GM18498 (cell line): ENCODE measurements around the gene THEMIS.
"Not testable (repeated sequence)": the region's sequence is repeated elsewhere in the genome, so short reads cannot be mapped to it uniquely, and the experiment has no call there.

ENCODE experiments used
- ATAC-seq: cut with Tn5 transposase; IDR thresholded peaks from one replicate; pipeline ENCODE4 v1.9.1; 2021; ENCODE audit warnings: mild to moderate bottlenecking, moderate library complexity; ENCODE audit not compliant: unreplicated experiment

The THEMIS gene

DNA sequence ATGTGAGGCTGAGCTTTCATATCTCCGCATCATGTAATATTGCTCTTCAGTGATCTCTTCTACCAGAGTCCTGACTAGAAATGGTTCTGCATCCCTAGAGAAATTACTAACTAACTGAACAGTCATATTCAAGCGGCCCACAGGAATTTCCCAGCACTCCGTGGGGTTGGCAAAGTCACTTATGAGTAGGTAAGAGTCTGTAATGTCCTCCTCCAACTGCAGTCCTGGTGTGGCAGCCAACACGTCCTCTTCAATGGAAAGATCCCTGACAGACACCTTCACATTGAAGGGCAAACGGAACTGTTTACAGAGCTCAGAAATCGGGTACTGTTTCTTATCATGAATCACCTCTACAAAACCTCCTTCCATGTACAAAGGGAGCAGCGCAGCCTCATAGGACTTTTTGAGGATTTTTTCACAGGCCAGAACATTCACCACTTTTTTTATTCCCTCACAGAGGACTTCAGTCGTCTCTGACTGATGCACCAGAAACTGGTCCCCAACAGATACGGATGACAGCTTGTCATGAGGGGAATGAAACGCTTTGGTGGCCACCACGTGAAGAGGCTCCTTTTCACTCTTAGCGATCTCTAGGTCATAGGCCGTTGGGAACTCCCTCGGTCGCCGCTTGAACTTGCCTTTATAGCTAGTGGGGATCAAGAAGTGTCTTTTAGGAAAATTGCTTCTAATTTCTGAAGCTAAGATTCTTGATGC, 87.7 kb downstream of the THEMIS start:
- ATAC-seq = no peak

DNA sequence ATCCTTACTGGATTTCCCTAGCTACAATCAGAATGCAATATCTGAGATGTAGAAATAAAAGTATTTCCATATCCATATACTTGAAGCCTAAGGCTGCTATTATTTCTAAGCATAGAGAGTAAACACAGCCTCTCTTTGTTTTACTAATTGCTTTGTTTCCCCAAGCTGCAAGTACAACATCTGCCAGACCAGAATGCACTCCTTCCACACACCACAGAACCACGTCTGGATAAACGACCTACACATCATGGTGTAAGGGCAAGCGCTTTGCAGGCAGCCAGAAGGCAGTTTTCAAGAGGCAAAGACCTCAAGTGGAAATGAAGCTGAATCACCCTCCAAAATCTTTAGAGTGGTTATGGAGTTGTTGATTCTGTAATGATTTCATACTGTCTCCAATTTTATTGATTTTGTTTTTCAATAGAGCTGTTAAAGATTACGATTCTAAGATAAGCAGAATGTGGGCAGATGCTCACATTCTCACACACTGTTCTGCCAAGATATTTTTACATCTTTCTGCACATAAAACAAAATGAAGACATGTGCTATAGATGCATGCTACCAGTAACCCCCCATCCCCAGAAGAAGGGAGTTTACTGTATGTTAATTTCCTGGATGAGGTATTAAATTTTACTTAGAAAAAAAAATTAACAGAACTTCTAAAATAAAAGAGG, 88.8 kb downstream of the THEMIS start:
- no peak for ATAC-seq

DNA sequence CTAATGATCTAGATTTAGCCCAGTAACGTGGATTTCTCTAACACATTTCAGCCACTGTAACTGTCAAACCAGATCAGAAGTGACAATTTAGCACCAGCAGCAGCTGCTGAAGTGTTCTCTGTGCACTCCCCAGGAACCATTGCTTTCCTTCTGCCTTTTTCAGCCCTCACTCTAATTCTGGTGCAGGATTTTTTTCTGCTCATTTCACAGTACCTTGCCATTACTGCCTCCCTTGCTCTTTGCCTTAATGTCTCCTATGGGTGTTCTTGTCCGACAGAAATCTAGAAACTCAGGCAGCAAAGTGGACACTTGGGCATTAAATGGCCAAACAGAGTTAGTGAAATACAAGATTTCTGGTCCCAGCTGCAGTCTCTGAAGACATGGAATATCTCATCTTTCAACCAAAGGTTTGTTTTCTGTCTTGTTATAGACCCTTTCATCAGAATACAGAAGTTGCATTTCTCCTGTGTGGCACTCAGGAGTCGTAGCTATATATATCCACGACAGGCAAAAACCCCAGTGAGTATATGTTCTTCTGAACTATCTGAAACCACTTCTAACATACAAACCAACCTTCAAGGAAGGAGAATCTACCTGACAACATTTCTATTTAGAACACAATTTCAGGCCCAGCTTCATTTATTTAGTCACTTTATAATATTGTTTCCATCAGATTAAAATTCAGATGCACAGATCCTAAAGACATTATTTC, 92.9 kb downstream of the THEMIS start:
- no peak for ATAC-seq

- no peak for ATAC-seq
Measured at GRCh38 chr6:127796713-127797112, 104.1 kb downstream of the THEMIS start.

DNA sequence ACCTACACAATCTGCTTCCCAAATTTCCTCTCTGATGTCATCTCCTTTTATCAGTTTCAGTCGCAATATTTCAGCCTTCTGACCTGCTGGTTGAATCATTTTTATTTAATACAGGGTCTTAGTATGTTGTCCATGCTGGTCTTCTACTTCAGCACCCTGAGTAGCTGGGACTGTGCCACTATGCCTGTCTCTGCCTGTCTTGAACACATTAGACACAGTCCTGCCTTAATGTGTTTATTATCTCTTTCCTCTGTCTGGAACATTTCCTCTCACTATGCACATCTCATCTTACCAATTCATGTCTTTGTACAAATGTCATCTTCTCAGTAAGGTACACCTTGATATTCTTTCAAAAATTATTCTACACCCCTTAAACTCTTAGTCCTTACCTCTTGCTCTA, 106.5 kb downstream of the THEMIS start:
- ATAC-seq = no peak

GRCh38 chr6:127793396-127793795, 107.5 kb downstream of the THEMIS start:
- ATAC-seq = no peak

- no peak for ATAC-seq
Measured at GRCh38 chr6:127792616-127793015, 108.2 kb downstream of the THEMIS start.

DNA sequence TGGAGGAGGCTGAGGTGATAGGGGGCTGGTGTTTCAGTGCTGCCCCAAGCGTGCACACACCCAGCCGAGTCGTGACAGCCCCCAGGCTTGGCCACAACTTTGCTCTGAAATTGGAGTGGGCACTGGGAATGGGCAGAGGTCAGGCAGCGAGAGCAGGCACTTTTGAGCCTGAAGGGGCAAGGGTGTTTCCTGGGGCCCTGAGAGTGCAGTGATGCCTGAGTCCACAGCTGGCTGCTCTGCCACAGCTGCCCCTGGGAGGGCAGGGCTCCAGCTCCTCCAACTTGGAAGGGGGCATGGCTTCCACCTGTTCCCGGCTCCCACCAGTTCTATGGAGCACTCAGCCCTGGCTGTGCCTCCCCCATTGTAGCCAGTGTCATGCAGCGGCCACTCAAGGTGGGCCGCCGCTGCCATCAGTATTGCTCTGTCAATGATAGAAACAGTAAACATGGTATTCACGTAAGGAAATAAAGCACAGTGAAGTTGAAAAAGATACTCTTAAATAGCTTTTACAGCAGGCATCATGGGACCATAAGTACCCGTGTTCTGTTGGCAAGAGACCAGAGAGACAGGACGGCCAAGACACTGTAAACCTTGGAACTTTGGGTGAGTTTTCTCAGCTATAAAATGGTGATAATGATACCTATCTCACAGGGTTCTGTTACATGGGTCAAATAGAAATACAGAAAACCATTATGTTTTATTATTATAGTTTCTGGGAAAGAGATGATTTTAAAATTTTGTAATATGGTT, 108.9 kb downstream of the THEMIS start:
- no peak for ATAC-seq

DNA sequence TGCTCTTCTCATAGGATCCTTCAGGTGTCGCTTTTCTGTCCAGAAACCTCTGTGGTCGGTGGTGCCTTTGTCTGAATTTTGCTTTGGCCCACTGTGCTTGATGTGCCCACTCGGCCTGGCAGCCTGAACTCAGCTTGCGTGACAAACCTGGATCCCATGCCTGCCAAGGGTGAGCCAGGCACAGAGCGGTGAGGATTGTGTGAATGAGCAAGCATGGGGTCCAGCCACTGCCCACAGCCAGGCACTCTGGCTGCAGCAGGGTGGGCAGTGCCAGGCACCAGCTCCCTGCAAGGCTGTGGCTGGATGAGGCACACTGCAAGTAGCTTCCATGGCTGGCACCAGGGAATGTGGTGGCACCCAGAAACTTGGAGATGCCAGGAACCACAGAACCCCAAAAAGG, 110.3 kb downstream of the THEMIS start:
- no peak for ATAC-seq

- ATAC-seq = no peak
Measured at GRCh38 chr6:127786109-127786508, 114.7 kb downstream of the THEMIS start.

DNA sequence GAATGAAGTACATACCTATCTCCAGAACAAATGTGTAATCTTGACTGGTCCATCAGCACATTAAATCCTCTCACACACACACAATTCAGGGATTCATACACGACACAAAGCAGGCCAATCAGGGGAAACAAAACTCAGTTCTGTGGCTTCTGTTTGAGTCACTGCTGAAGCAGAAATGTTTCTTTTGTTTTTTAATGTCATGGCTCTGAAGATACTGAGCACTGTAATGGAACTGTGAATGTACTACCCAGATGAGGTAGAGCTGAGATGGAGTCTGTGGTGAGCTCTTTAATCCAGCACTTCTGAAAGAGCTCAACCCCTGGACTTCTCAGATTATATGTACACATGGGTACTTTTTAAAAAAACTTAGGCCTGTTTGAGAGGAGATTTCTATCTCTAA, 116.4 kb downstream of the THEMIS start:
- no peak for ATAC-seq

DNA sequence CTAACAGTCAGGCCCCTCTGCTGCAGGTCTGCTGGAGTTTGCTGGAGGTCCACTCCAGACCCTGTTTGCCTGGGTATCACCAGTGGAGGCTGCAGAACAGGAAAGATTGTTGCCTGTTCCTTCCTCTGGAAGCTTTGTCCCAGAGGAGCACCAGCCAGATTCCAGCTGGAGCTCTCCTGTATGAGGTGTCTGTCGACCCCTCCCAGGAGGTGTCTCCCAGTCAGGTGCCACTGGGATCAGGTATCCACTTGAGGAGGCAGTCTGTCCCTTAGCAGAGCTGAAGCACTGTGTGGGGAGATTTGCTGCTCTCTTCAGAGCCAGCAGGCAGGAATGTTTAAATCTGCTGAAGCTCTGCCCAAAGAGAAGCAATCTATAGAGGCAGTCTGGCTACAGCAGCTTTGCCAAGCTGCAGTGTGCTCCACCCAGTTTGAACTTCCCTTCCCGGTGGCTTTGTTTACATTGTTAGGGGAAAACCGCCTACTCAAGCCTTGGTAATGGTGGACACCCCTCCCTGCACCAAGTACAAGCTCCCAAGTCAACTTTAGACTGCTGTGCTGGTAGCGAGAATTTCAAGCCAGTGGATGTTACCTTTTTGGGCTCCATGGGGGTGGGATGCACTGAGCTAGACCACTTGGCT, 119.1 kb downstream of the THEMIS start:
- not testable (repeated sequence) for ATAC-seq

GRCh38 chr6:127776320-127776719, 124.5 kb downstream of the THEMIS start:
- ATAC-seq = no peak

DNA sequence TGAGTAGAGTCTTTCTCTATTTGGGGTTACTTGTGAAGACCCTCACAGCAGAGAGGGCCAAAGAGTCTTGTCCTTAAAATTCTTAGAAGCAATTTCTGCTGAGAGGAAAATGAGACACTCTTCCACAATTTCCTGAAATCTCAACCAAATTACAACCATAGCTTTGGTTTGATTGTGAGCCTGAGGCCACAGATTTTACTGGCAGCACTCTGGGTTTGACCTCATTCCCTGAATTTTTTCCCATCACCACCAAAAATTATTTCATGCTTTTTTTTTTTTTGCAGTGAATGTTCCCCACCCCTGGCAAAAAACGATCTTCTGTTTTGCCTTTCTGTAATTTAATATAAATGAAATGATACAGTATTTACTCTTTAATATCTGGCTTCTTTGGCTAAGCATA, 125.5 kb downstream of the THEMIS start:
- no peak for ATAC-seq

GRCh38 chr6:127768745-127769144, 132.1 kb downstream of the THEMIS start:
- ATAC-seq = no peak

DNA sequence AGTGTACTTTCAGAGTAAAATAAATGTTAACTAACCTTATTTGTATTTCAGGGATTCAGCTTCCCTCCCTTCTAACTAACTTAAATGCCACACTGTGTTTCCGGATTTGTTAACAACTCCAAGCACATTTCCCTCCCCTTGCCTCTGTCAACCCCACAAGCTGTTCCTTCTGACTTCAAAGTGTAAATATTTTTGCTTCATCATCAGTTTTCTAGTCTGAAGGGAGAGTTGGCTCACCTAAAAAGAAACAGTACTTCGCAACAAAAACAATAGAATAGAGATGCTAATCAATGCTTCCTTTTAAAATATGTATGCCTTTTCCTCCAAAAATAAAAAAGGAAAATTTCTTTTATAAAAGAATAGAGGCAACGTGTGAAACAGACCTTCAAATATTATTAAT, 132.6 kb downstream of the THEMIS start:
- ATAC-seq = no peak

GRCh38 chr6:127765949-127766348, 134.9 kb downstream of the THEMIS start:
- ATAC-seq = no peak

DNA sequence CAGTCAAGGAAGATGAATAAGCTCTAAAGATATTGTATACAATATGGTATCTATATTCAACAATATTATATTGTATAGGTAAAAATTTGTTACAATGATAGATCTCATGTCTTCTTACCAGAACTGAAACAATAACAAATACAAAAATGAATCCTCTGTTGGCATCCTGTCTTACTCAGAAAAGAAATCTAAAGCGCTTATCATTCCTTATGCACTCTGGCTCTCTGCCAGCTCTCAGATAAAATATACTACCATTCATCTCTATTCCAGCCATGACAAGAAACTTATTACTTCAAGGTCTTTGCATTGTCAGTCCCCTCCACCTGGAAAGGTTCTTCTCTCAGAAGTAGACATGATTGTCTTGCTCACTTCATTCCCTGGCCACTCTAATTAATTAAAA, 138.6 kb downstream of the THEMIS start:
- no peak for ATAC-seq

- no peak for ATAC-seq
Measured at GRCh38 chr6:127761084-127761483, 139.8 kb downstream of the THEMIS start.

DNA sequence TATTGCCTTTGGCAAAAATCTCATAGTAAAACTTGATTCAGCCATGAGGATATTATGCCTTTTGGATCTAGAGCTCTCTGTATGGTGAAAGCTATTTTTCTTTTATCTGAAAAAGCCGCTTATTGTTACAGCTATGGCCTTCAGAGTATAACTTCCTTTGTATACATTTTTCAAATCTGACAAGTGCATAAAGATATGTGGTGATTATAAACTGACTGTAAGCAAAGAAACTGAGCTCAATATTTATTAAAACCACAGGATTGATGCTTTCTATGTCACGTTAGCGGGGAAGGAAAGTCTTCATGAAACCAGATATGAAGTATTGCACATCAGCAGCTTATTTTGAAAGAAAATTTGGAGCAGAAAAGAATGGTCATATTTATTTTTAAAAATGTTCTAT, 151.8 kb downstream of the THEMIS start:
- no peak for ATAC-seq

DNA sequence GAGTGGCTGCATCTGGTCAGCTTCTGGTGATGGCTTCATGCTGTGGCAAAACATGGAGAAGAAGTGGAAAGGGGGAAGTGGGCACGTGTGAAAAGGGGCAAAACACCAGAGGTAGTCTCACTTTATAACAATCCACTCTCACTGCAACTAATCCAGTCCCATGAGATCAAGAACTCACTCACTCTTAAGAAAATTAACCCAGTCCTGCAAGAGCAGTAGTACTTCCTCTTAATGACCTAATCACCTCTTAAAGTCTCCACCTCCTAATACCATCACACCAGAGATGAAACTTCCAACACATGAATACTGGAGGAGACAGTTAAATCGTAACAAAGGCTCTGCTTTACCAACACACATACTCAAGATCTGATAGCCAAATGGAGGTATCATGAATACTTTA, 152.6 kb downstream of the THEMIS start:
- no peak for ATAC-seq
